ENCODE data around the gene NR2F6. TPM values are rescaled to one million over a fixed set of nuclear protein-coding genes. Genes with fewer than 3 reads are reported as not detected.
A peak's percentile ranks its signal among the peaks of the same experiment; 100 is the strongest.

The NR2F6 gene
- polyA plus RNA-seq, 2 of the 4 experiments (the other 2 are of a cell fraction): 31.9 to 42.1 TPM

- DNase-seq (ENCODE audit: low read depth in 1 of 2, low spot score in 1 of 2) (no peak), FAIRE-seq (no peak), ATAC-seq (no peak)
- 87% methylated on average over 11 of the region's 13 CpGs for WGBS (ENCODE audit: missing lambda C conversion rate)
- Histone ChIP-seq H3K9me3 (no peaks in the 10 kb centered on the region), H3K4me1 (peaks cover 16% of the 10 kb centered on the region), H3K27ac (peak overlapping the region; percentile 97), H3K4me2 (peak overlapping the region; percentile 93), H3K4me3 (peak overlapping the region; percentile 60; the same call in 2 of the 3 replicates)
- POLR2A ChIA-PET: interaction anchor here (0.6 to 2.1 kb wide), 8 partner anchors 10 to 140 kb away, joined by 3 to 18 read pairs (median 4); partner anchors contain the start of genes BABAM1, MYO9B and OCEL1
- TF ChIP-seq ZNF302 (CRISPR knock-in tag; IDR thresholded peaks at IDR 0.05) (no peak), PBX3 (IDR thresholded peaks at IDR 0.05) (no peak), HMGXB4 (CRISPR knock-in tag; IDR thresholded peaks at IDR 0.05; ENCODE audit: borderline replicate concordance) (no peak), GATA3 (IDR thresholded peaks at IDR 0.05; ENCODE audit: borderline replicate concordance) (no peak), MAZ (IDR thresholded peaks at IDR 0.05; ENCODE audit: borderline replicate concordance, low read depth, low read length) (no peak), NFE2L2 (conservative IDR thresholded peaks at IDR 0.05; ENCODE audit: low read length) (no peak), PHF8 (IDR thresholded peaks at IDR 0.05; ENCODE audit: borderline replicate concordance, low read depth) (no peak), ZFP36 (IDR thresholded peaks at IDR 0.05; ENCODE audit: borderline replicate concordance, partially characterized antibody) (no peak), POLR2AphosphoS2 (conservative IDR thresholded peaks at IDR 0.05; ENCODE audit: low read length) (no peak), POLR2A (IDR thresholded peaks at IDR 0.05; ENCODE audit: low read length) (no peak), TFCP2L1 (CRISPR knock-in tag; IDR thresholded peaks at IDR 0.05) (no peak), ESRRA (IDR thresholded peaks at IDR 0.05; ENCODE audit: borderline replicate concordance, low read length) (no peak), CHD4 (IDR thresholded peaks at IDR 0.05; ENCODE audit: borderline replicate concordance) (no peak)
- CTCF ChIA-PET: interaction anchor here (1.4 to 1.6 kb wide), 3 partner anchors 11 to 43 kb away, joined by 3 to 4 read pairs (median 3); no protein-coding TSS in a partner anchor
Observed at GRCh38 chr19:17216058-17216670, 29.6 kb downstream of the NR2F6 start.

GRCh38 chr19:17215127-17215971, 30.4 kb downstream of the NR2F6 start, which contains the start of gene USE1:
Gene USE1, plus strand, starts transcription at chr19:17215357. Its CDS starts 49 bp downstream, at chr19:17215406.
- POLR2A ChIA-PET: interaction anchor here (0.6 to 2.1 kb wide), 12 partner anchors 11 to 555 kb away, joined by 3 to 18 read pairs (median 4); partner anchors contain the start of genes BABAM1, MYO9B, OCEL1 and TMEM38A

More at GRCh38 chr19:17215127-17215971, 30.4 kb downstream of the NR2F6 start, which contains the start of gene USE1:
- WGBS (ENCODE audit: missing lambda C conversion rate): 13% methylated on average over 13 of the region's 56 CpGs
- TF ChIP-seq MAX (IDR thresholded peaks at IDR 0.05) (peak; percentile 83), BCL3 (IDR thresholded peaks at IDR 0.05) (peak; percentile 58; the same call in 2 of the 3 replicates), PHF8 (IDR thresholded peaks at IDR 0.05; ENCODE audit: borderline replicate concordance, low read depth) (peak; percentile 95), NR3C1 (IDR thresholded peaks at IDR 0.05) (no peak), POLR2A (IDR thresholded peaks at IDR 0.05; ENCODE audit: low read length) (peak; percentile 66), FOXS1 (CRISPR knock-in tag; IDR thresholded peaks at IDR 0.05) (no peak), KDM5A (IDR thresholded peaks at IDR 0.05) (0 out of 2 replicates have a peak, but pooled peaks have one; percentile 47), JUN (IDR thresholded peaks at IDR 0.05) (peak; percentile 33 to 92; a peak in 3 of 5 replicates), GATA3 (IDR thresholded peaks at IDR 0.05; ENCODE audit: borderline replicate concordance) (peak; percentile 19; the same call in 1 of the 2 replicates), NPAS2 (CRISPR knock-in tag; IDR thresholded peaks at IDR 0.05; ENCODE audit: borderline replicate concordance) (no peak), PBX3 (IDR thresholded peaks at IDR 0.05) (peak; percentile 75)
- no peak for FAIRE-seq
- peak; percentile 92 to 95 for ATAC-seq
- Histone ChIP-seq H3K4me3 (peak within 1 kb of the TSS; percentile 60), H3K27ac (peak within 1 kb of the TSS; percentile 97), H3K9me3 (no peaks in the 10 kb centered on the region), H3K4me2 (peak within 1 kb of the TSS; percentile 93), H3K4me1 (peaks cover 14% of the 10 kb centered on the region)
- peak; percentile 76 to 91 for DNase-seq (ENCODE audit: low read depth in 1 of 2, low spot score in 1 of 2)
- CTCF ChIA-PET: interaction anchor here (1.4 to 1.6 kb wide), 2 partner anchors 10 to 44 kb away, joined by 3 to 4 read pairs; no protein-coding TSS in a partner anchor

Data from A549 (cell line).